Hepatocyte (in vitro differentiated cells): ENCODE measurements around the gene USP30. TPM values are rescaled to one million over a fixed set of nuclear protein-coding genes. Genes with fewer than 3 reads are reported as not detected.

Experiments
- DNase-seq: peaks from one replicate; pipeline ENCODE4 v3.0.0-alpha.2; 2016; ENCODE audit warnings: low spot score
- H2AFZ ChIP-seq: fragments of 200-600 bp; sonication (generic); 2 replicates; pipeline ENCODE4 v1.6.0; 2016; ENCODE audit warnings: antibody characterized with exemption, mild to moderate bottlenecking
- H3K27ac ChIP-seq: fragments of 200-600 bp; sonication (generic); 2 replicates; pipeline ENCODE4 v1.5.1; 2016; ENCODE audit warnings: mild to moderate bottlenecking
- H3K27me3 ChIP-seq: fragments of 200-600 bp; sonication (generic); 2 replicates; pipeline ENCODE4 v1.6.1; 2016
- H3K36me3 ChIP-seq: fragments of 200-600 bp; sonication (generic); replicated peaks from 2 replicates; pipeline ENCODE4 v1.5.1; 2016; ENCODE audit warnings: low read depth; ENCODE audit not compliant: insufficient read depth
- H3K4me1 ChIP-seq: fragments of 200-600 bp; sonication (generic); 2 replicates; pipeline ENCODE4 v1.5.1; 2016; ENCODE audit warnings: mild to moderate bottlenecking, moderate library complexity; ENCODE audit not compliant: insufficient read depth
- H3K4me2 ChIP-seq: fragments of 200-600 bp; sonication (generic); 2 replicates; pipeline ENCODE4 v1.6.0; 2016
- H3K4me3 ChIP-seq: fragments of 200-600 bp; sonication (generic); 2 replicates; pipeline ENCODE4 v1.5.1; 2016; ENCODE audit warnings: mild to moderate bottlenecking
- H3K79me2 ChIP-seq: fragments of 200-600 bp; sonication (generic); 2 replicates; pipeline ENCODE4 v1.6.0; 2017; ENCODE audit warnings: mild to moderate bottlenecking
- H3K9me2 ChIP-seq: fragments of 200-600 bp; sonication (generic); replicated peaks from 2 replicates; pipeline ENCODE4 v1.6.0; 2017; ENCODE audit warnings: mild to moderate bottlenecking; ENCODE audit not compliant: insufficient read depth
- H3K9me3 ChIP-seq: fragments of 200-600 bp; sonication (generic); 2 replicates; pipeline ENCODE4 v1.5.1; 2016; ENCODE audit warnings: low read depth, mild to moderate bottlenecking
- H4K20me1 ChIP-seq: fragments of 200-600 bp; sonication (generic); 2 replicates; pipeline ENCODE4 v1.6.0; 2016; ENCODE audit warnings: mild to moderate bottlenecking; ENCODE audit not compliant: insufficient read depth, poor library complexity, severe bottlenecking
- EZH2 ChIP-seq: fragments of 200-600 bp; sonication (generic); IDR thresholded peaks from 2 replicates; pipeline ENCODE4 v1.6.1; 2016; ENCODE audit warnings: antibody characterized with exemption, mild to moderate bottlenecking, borderline replicate concordance
- EZH2phosphoT487 ChIP-seq: fragments of 200-600 bp; sonication (generic); IDR thresholded peaks from one replicate; pipeline ENCODE4 v1.6.1; 2018; ENCODE audit warnings: antibody characterized with exemption, mild to moderate bottlenecking, low read depth, moderate library complexity; ENCODE audit not compliant: unreplicated experiment, severe bottlenecking
- WGBS: methylation state at CpG from one replicate; pipeline ENCODE4 v1.1.6; 2016; ENCODE audit warnings: low lambda C conversion rate; ENCODE audit errors: missing lambda C conversion rate; 5-methylcytosine and 5-hydroxymethylcytosine counted together
- polyA plus RNA-seq: library from polyadenylated mRNA; unstranded; fragments of >200 nt; fragmentation: Nextera tagmentation; extraction: Ambion mirVana; gene quantifications from 2 replicates; pipeline ENCODE4 v1.2.1, GENCODE V29; 2016
- total RNA-seq: library from RNA; depleted of rRNA; stranded (reverse); fragments of >200 nt; gene quantifications from 2 replicates; pipeline ENCODE4 v1.2.3, GENCODE V29; 2014
- TF ChIP-seq, protein P1 (sequence below): fragments of 200-600 bp; sonication (generic); IDR thresholded peaks from 2 replicates; pipeline ENCODE4 v1.5.1; 2016; ENCODE audit warnings: antibody characterized with exemption, mild to moderate bottlenecking; ENCODE audit not compliant: poor library complexity

Gene USP30
- total and polyA plus RNA-seq, 2 experiments from 2014 or later = 12.5 to 13.8 TPM

DNA sequence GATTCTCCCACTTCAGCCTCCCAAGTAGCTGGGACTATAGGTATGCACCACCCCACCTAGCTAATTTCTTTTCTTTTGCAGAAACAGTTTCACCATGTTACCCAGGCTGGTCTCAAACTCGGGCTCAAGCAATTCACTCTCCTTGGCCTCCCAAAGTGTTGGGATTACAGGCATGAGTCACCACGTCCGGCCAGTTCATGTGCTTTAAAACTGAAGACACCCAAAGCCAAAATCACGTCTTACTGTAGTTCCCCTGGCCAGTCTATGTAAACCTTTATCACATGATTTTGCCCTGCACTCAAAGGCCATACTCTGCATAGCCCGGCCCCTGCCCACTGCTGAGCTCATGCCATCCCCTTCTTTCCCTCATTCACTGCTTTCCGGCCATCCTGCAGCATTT is 36.4 kb downstream of the USP30 start:
- TF ChIP-seq, protein P1, sequence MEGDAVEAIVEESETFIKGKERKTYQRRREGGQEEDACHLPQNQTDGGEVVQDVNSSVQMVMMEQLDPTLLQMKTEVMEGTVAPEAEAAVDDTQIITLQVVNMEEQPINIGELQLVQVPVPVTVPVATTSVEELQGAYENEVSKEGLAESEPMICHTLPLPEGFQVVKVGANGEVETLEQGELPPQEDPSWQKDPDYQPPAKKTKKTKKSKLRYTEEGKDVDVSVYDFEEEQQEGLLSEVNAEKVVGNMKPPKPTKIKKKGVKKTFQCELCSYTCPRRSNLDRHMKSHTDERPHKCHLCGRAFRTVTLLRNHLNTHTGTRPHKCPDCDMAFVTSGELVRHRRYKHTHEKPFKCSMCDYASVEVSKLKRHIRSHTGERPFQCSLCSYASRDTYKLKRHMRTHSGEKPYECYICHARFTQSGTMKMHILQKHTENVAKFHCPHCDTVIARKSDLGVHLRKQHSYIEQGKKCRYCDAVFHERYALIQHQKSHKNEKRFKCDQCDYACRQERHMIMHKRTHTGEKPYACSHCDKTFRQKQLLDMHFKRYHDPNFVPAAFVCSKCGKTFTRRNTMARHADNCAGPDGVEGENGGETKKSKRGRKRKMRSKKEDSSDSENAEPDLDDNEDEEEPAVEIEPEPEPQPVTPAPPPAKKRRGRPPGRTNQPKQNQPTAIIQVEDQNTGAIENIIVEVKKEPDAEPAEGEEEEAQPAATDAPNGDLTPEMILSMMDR = no peak
- no peak for TF ChIP-seq EZH2
- no peak for TF ChIP-seq EZH2phosphoT487
- no peaks in the 10 kb centered on the region for H3K9me3 ChIP-seq
- no peak for DNase-seq
- H3K4me1 ChIP-seq = peaks cover 16% of the 10 kb centered on the region
- no peaks in the 10 kb centered on the region for H3K9me2 ChIP-seq
- H3K79me2 ChIP-seq = peaks cover 22% of the 10 kb centered on the region
- H3K4me3 ChIP-seq = no peak overlapping the region
- no peaks in the 10 kb centered on the region for H4K20me1 ChIP-seq
- H3K36me3 ChIP-seq = no peaks in the 10 kb centered on the region
- 86% methylated on average over 6 of the region's 6 CpGs for WGBS
- H3K4me2 ChIP-seq = no peak overlapping the region
- H3K27ac ChIP-seq = no peak overlapping the region
- no peak overlapping the region for H2AFZ ChIP-seq
- H3K27me3 ChIP-seq = no peaks in the 10 kb centered on the region

DNA sequence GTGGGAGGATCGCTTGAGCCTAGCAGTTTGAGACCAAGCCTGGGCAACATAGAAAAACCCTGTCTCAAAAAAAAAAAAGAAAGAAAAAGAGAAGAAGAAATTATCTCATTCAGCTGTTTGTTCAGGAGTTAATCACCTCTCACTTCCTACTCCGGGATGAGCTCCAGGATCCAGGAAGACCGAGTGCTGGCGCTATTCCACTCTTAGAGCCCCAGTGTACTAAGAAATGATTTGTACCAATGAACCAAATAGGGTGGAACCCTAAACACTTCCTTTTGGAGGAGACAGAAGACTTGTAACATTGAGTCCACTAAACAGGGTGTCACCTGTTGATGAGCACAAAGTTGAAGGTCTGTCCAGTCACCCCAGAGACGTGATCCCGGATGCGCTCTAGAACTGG is 37.3 kb downstream of the USP30 start:
- Histone ChIP-seq H3K79me2 (peaks cover 22% of the 10 kb centered on the region), H2AFZ (no peak overlapping the region), H3K4me1 (peaks cover 16% of the 10 kb centered on the region), H3K4me2 (no peak overlapping the region), H3K9me3 (no peaks in the 10 kb centered on the region), H3K4me3 (no peak overlapping the region), H3K27ac (no peak overlapping the region), H3K36me3 (no peaks in the 10 kb centered on the region), H3K27me3 (no peaks in the 10 kb centered on the region), H4K20me1 (no peaks in the 10 kb centered on the region), H3K9me2 (no peaks in the 10 kb centered on the region)
- WGBS = 96% methylated on average over 7 of the region's 7 CpGs
- no peak for TF ChIP-seq EZH2
- TF ChIP-seq EZH2phosphoT487 = no peak
- TF ChIP-seq, protein P1 = no peak
- DNase-seq = no peak

DNA sequence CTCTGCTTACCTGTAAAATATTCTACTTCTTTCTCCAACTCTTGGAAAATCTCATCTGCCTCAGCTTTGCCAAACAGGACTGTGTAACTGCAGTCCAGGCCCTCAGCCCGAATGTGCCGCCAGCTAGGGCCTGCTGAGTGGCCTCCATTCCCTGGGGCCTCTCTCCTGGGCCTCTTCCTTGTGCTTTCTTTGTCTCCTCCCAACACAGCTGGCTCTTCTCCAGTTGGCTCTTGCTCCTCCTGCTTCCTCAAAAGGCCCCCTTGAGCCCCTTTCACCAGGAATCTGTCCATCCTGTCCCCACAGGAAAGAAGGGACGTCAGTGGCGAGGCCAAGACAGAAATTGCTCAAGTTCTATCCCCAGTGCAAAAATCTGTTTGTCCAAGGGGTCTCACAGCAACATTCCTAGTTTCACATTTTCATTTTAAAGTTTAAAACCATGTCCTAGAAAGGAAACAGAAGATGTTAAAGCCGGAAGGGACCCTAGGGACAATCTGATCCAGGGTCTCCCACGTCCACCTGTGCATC is 40.2 kb downstream of the USP30 start:
- no peaks in the 10 kb centered on the region for H3K9me3 ChIP-seq
- TF ChIP-seq EZH2phosphoT487 = no peak
- TF ChIP-seq, protein P1 = no peak
- no peak for TF ChIP-seq EZH2
- no peaks in the 10 kb centered on the region for H3K27me3 ChIP-seq
- H3K36me3 ChIP-seq = no peaks in the 10 kb centered on the region
- peaks cover 22% of the 10 kb centered on the region for H3K79me2 ChIP-seq
- peaks cover 16% of the 10 kb centered on the region for H3K4me1 ChIP-seq
- DNase-seq = no peak
- H3K27ac ChIP-seq = peak overlapping the region; percentile 38
- H3K4me3 ChIP-seq = peak overlapping the region; percentile 35
- H3K9me2 ChIP-seq = no peaks in the 10 kb centered on the region
- 90% methylated on average over 6 of the region's 6 CpGs for WGBS
- peak overlapping the region; percentile 79 for H3K4me2 ChIP-seq
- H4K20me1 ChIP-seq = no peaks in the 10 kb centered on the region
- H2AFZ ChIP-seq = peak overlapping the region; percentile 93
